GM21390 (cell line): ENCODE data around the gene CDYL2.

Experiments
- ATAC-seq: cut with Tn5 transposase; IDR thresholded peaks from one replicate; pipeline ENCODE4 v1.9.1; 2021; ENCODE audit not compliant: unreplicated experiment

The CDYL2 gene

DNA sequence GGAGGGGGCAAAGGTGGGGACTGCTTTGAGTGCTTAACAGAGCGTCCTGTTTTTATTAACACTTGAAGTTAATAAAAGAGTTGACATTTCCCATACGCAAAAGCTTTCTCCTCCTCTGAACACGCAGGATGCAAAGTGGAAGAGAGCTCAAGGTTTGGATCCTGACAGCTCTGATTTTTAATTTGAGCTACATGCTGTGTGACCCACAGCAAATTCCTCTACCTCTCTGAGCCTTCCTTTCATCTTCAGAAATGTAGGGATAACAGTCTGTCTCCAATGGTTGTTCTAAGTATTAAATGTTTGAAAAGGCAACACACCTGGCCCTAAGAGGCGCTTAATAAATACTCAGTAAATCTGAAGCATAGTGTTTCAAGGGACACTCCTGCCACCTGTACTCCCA, 93.0 kb downstream of the CDYL2 start:
- no peak for ATAC-seq

DNA sequence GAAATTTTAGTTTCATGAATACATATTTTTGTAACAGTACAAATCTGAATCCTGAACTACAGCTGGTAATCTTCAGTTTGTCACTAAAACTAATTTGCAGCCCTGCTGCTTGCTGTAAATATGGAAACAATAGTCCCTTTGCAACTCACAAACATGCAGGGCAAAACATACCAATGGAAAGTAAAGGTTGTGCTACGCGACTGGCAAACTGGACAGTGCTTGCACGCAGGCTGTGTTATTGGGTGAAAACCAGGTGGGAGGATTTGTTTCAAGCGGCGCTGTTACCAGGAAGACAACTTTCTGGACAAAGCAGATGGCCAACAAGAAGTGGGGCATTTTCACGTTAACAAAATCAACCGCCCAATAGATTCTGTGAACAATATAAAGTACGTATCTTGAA, 93.5 kb downstream of the CDYL2 start:
- ATAC-seq: peak; percentile 45

DNA sequence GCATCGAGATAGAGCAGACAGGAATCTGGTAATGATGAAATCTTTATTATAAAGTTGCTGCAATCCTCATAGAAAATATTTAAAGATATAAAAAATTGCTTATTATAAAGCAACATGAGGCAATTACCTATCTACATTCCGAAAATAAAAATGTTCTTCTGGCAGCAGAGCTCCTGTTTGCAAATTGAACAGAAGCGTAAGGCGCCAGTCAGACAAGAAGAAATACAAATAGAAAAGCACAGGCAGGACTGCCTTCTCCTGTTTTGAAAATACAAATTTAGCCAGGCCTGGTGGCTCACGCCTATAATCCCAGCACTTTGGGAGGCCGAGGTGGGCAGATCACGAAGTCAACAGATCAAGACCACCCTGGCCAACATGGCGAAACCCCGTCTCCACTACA, 95.6 kb downstream of the CDYL2 start:
- no peak for ATAC-seq

DNA sequence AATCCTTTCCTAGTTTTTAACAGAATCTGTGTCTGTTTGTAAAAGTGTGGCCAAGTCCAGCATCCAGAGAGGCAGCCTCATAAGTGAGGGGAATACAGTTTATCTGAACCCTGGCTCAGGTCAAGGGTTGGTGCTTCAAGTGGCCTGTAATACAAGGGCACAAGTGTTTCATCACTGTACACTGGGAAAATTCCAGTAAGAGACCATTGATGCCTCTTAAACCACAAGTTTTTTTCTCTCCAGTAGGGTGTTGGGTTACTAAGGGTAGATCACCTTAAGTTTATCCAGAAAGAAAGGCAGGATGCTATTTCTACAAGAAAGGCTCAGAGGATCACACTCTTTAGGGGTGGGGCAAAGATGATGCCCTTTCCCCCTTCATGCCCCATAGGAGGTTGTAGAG, 96.7 kb downstream of the CDYL2 start:
- ATAC-seq: no peak

- no peak for ATAC-seq
Measured at GRCh38 chr16:80705596-80705995, 98.8 kb downstream of the CDYL2 start.

DNA sequence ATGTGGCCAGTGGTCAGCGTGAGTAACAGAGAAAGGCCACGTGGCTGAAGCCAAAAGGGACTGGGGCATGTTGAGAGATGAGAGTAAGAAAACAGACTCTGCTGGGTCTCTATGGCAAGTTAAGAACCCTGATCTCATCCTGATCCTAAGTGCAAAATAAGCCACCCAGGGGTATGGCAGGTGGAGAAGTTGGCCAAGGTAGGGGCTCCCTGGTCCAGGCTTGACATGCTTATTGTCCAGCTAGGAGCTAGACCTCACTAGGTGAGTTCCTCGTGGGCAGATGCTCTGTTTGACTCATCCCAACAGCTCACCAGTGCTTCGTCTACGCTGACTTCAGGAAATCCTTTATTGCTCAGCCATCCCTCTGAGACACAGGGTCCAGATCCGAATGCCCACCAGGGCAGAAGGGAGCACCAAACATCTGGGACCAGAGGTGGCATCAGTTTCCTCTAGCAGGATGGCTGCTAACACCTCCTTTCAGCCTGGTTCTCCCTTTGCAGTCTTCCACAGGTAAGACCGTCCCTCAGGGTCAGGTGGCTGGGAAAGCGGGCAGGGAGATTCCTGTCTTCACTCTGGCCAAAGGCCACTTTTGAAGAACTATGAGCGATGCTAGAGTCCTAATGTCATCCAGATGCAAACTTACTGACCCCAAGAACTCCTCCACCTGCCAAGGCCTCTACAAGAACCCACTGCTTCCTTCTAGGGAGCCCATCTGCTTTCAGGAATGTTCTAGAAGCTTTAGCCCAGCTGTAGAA, 99.5 kb downstream of the CDYL2 start:
- ATAC-seq: no peak

DNA sequence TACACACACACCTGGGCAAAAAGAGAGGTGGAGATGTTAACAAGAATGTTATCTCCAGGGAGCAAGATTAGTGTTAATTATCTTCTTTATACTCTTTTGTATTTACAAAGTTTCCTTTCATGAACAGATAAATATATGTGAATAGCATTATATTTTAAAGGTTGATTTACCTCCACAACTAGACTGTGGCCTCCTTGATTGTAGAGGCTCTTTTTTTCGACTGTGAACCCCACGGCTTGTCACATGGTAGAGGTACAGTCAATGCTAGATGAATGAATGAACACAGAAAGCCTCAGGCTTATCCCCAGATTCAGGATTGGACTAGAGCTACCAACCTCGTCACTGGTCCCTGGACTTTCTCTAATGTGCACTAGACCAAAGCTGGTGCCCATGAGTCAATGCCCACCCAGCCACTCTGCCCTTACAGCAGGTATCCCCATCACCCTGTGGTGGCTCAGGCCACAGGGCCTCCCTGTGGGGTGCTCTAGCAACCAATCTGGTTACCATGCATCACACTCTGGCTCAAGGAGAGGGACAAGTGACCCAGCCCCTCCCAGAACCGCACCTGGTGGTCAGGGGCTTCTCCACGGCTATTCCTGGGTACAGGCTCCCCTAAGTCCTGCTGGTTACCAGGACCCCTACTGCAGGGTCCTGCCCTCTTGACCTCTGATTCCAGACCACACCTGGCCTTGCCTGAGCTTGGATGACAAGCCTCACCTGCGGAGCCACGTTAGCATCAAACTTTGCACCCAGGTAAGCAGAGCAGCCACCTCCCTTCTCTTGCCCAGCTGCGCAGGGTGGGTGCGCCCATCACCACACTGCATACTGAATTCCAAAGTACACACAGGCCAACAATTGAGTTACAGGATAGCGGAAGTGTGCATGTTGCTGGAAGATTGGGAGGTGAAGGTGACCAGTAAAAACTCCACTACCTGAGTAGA, 101.0 kb downstream of the CDYL2 start:
- no peak for ATAC-seq

DNA sequence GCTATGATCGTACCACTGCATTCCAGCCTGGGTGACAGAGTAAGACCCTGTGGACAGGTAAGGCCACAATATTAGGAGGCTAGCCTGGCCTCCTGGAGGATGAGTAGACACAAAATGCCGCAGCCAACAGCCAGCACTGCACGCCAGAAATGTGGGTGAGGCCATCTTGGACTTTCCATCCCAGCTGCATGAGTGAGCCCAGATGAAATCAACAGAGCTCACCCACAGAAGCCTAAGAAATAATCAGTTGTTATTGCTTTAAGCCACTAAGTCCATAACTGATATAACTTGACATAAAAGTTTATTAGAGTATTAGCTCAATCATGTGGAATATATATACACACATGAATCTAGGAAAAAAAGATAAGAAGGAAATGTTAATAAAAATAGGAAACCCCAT, 101.7 kb downstream of the CDYL2 start:
- ATAC-seq: no peak

- ATAC-seq: no peak
Measured at GRCh38 chr16:80700558-80700957, 103.8 kb downstream of the CDYL2 start.

DNA sequence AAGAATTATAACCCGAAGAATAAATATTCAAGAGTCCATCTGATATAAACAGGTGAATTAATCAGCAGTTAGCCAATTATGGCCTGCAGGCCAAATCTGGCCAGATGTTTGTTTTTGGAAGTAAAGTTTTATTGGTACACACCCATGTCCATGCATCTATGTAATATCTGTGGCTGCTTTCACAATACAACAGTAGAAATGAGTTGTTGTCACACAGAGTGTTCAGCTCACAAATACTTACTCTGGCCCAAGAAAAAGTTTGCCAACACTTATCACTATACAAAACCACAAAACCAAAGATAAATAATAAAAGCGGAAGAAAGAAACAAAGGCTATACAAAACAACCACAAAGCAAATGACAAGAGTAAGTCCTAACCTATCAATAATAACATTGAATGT, 109.4 kb downstream of the CDYL2 start:
- ATAC-seq: no peak

DNA sequence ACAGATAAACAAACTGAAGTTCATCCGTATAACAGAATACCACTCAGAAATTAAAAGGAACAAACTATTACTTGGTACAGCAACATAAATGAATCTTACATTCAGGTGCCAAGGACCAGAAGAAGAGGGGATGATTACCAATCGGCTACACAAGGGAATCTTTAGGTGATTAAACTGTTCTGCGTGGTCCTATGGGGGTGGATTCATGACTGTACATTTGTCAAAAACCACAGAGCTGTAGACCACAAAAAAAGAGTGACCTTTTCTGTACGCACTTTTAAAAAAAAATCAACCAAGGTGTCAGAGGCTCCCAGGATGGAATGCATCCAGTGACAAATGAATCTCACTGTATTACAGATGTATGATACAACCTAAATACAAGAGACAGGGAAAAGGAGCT, 110.8 kb downstream of the CDYL2 start:
- ATAC-seq: no peak

GRCh38 chr16:80692270-80692669, 112.1 kb downstream of the CDYL2 start:
- no peak for ATAC-seq

DNA sequence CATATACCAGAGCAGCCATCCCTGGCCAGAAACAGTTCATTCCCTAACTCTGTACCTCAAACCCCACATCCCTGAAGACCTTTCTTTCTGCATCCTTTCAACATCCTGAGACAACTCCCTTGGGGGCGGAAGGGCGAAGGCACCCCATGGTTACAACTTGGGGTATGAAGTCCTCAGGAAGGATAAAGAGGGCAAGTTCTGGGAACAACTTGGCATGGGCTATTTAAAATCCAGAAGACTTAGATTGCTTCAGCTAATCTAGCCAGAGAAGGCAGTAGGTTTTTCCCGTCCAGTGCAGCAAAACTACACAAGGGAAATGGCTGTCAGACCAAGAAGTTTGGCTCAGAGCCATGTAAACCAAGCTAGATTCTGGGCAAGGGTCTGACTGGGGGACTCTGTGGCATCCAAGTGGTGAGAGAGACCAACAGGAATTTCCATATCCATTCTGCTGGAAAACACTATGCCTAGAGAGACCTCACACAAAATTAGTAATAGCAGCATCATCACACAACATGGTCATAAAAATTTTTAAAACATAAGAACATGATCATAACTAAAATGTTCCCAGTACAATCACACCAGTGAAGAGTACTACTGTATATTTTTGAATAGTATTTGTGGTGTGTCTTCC, 113.2 kb downstream of the CDYL2 start:
- ATAC-seq: no peak

DNA sequence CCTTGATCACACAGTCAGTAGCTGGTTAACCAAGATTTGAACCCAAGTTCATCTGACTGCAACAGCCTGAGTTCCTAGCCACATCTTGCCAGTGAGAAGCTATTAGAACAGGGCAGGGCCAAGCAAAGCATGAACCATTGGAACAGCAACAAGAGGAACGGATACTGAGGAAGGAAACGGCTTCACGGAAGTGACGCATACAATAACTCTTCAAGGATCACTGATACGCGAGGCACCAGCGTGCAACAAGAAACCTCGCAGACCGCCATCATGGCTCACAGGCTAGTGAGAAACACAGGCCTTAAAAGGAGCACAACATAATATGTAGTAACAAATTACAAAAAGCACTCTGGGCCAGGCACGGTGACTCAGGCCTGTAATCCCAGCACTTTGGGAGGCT, 114.9 kb downstream of the CDYL2 start:
- no peak for ATAC-seq

DNA sequence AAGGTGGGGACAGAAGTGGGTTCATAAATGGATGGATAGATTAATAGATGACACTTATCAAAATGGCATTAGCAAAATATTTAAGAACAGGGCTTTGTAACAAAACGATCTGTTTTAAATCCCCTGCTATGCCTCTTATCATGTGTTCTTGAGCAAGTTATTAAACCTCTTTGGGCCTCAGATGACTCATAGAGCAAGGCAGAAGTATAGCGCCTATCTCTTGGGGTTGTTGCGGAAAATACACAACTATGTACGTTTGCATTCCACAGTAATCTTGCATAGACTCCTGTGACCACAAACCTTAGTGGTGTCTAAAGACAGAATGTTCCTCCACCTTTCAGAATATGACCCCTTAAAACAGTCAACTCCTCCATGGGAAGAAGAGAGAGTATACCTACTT, 116.8 kb downstream of the CDYL2 start:
- no peak for ATAC-seq

DNA sequence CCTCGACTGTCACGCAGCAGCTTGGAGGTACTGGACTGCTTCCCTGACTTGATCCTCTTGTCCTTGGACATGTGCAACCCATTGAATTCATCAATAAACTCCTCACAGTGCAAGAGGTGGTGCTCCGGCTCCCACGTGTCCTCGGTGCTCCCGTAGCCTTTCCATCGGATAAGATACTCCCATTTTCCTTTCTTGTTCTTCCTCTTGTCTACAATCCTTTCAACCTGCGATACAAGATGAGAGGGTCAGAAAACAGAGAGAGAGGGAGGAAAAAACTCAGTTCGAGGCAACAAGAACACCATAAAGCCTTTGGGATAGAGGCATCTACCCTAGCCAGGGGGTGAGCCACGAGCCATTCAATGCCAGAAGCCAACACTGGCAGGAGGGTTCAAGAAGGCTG, 119.5 kb downstream of the CDYL2 start:
- no peak for ATAC-seq

- no peak for ATAC-seq
Measured at GRCh38 chr16:80684136-80684765, 120.1 kb downstream of the CDYL2 start.

GRCh38 chr16:80683646-80684045, 120.8 kb downstream of the CDYL2 start:
- ATAC-seq: no peak

DNA sequence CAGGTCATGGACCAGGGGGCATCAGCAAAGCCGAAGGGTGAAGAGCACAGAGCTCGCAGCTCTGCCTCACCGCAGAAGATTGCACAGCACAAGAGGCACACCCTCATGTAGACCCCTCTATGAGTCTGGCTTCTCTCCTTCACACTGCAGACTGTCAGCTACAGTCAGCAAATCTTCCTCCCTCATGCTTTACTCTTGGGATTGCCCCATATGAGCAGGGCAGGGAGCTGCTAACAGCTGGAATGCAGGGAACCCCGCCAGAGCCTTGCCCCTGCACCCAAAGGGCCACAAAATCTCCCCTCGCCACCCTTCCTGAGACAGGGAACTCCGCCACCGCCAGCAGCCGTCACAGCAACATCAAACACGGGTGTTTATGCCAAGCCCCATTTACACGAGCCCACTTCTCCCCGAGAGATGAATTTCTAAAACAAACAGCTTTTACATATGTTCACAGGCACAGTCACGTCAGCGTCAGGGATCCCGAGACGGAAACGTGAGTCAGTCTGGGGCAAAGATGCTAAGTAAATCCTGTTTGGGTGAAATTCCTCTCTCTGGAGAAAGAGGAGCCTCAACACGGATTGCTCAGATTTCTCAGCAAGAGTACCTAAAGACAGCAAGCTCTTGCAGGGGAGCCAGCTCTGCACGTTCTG, 121.9 kb downstream of the CDYL2 start:
- no peak for ATAC-seq

- ATAC-seq: no peak
Measured at GRCh38 chr16:80681436-80681835, 123.0 kb downstream of the CDYL2 start.

GRCh38 chr16:80680839-80681238, 123.6 kb downstream of the CDYL2 start:
- no peak for ATAC-seq
